IMR-90 (cell line): ENCODE data around the gene LPAR5. TPM values are rescaled to one million over a fixed set of nuclear protein-coding genes. Genes with fewer than 3 reads are reported as not detected.

ENCODE experiments used
- ATAC-seq: fragments of 200-7000 bp; cut with Tn5 transposase; 2 replicates; pipeline ENCODE4 v1.9.1; 2020; ENCODE audit warnings: low read depth, mild to moderate bottlenecking, moderate library complexity
- BruUV-seq: library from RNA; stranded (reverse); fragments of 400-500 nt; replicated peaks from 2 replicates; lab custom pipeline; 2021; lab: Mats Ljungman, UMichigan
- CTCF ChIA-PET: fragments of 300-600 bp; formaldehyde crosslinking; extraction: SDS; loops from one replicate; lab custom pipeline; 2021; ENCODE audit warnings: antibody characterized with exemption; lab: Yijun Ruan, JAX
- POLR2A ChIA-PET: fragments of 300-600 bp; sonication (Branson Sonifier 250); formaldehyde crosslinking; loops from one replicate; lab custom pipeline; 2022; ENCODE audit warnings: antibody characterized with exemption; ENCODE audit not compliant: unreplicated experiment; lab: Charles Lee
- DNase-seq: peaks from one replicate; pipeline ENCODE4 v3.0.0; 2013
- H2AFZ ChIP-seq: replicated peaks from 2 replicates; pipeline ENCODE3; 2013; ENCODE audit warnings: low read length, mild to moderate bottlenecking; ENCODE audit not compliant: poor library complexity
- H2AK5ac ChIP-seq: 2 replicates; pipeline ENCODE4 v1.6.1; 2013; ENCODE audit warnings: low read depth, low read length, inconsistent platforms
- H2AK9ac ChIP-seq: replicated peaks from 2 replicates; pipeline ENCODE3; 2013; ENCODE audit warnings: mild to moderate bottlenecking, low read depth, low read length, moderate library complexity; ENCODE audit not compliant: poor library complexity
- H2BK120ac ChIP-seq: 2 replicates; pipeline ENCODE4 v1.6.1; 2013; ENCODE audit warnings: low read depth, low read length, inconsistent platforms
- H2BK15ac ChIP-seq: 3 replicates; pipeline ENCODE4 v1.6.1; 2013; ENCODE audit warnings: low read depth, low read length, inconsistent platforms
- H2BK20ac ChIP-seq: 2 replicates; pipeline ENCODE4 v1.6.1; 2013; ENCODE audit warnings: low read depth, mild to moderate bottlenecking, inconsistent platforms, low read length, moderate library complexity
- H2BK5ac ChIP-seq: 2 replicates; pipeline ENCODE4 v1.6.1; 2013; ENCODE audit warnings: mild to moderate bottlenecking, low read depth, low read length, inconsistent platforms; ENCODE audit not compliant: poor library complexity, severe bottlenecking
- H3K14ac ChIP-seq: replicated peaks from 2 replicates; pipeline ENCODE4 v1.6.1; 2013; ENCODE audit warnings: low read depth, low read length, inconsistent platforms
- H3K18ac ChIP-seq: 2 replicates; pipeline ENCODE4 v1.6.1; 2013; ENCODE audit warnings: low read depth, low read length, control low read depth
- H3K23ac ChIP-seq: 2 replicates; pipeline ENCODE4 v1.6.1; 2013; ENCODE audit warnings: low read depth, low read length, inconsistent platforms
- H3K27ac ChIP-seq: 2 replicates; pipeline ENCODE4 v1.5.1; 2013; ENCODE audit warnings: mild to moderate bottlenecking, control low read depth, low read length; ENCODE audit not compliant: insufficient read depth
- H3K27me3 ChIP-seq: 2 replicates; pipeline ENCODE4 v1.6.1; 2013; ENCODE audit warnings: low read length; ENCODE audit not compliant: control insufficient read depth, insufficient read depth
- H3K36me3 ChIP-seq: 2 replicates; pipeline ENCODE4 v1.6.1; 2013; ENCODE audit warnings: low read length, mixed read lengths; ENCODE audit not compliant: control insufficient read depth, insufficient read depth
- H3K4ac ChIP-seq: 2 replicates; pipeline ENCODE4 v1.6.1; 2013; ENCODE audit warnings: low read depth, low read length, inconsistent platforms
- H3K4me1 ChIP-seq: 2 replicates; pipeline ENCODE4 v1.6.1; 2013; ENCODE audit warnings: low read length, mixed read lengths; ENCODE audit not compliant: control insufficient read depth, insufficient read depth
- H3K4me2 ChIP-seq: 2 replicates; pipeline ENCODE4 v1.6.1; 2013; ENCODE audit warnings: low read depth, mild to moderate bottlenecking, control low read depth, low read length, moderate library complexity
- H3K4me3 ChIP-seq: 2 replicates; pipeline ENCODE4 v1.5.1; 2013; ENCODE audit warnings: low read depth, mild to moderate bottlenecking, control low read depth, low read length, moderate library complexity; ENCODE audit not compliant: insufficient read depth
- H3K56ac ChIP-seq: 2 replicates; pipeline ENCODE4 v1.6.1; 2013; ENCODE audit warnings: low read length, inconsistent platforms; ENCODE audit not compliant: insufficient read depth; ENCODE audit errors: extremely low read depth
- H3K79me1 ChIP-seq, 2 experiments: 2 replicates each; pipeline ENCODE4 v1.6.1; 2013; ENCODE audit warnings: low read length in 2 of 2, inconsistent platforms in 1 of 2, low read depth in 1 of 2
- H3K9ac ChIP-seq: 2 replicates; pipeline ENCODE4 v1.6.1; 2013; ENCODE audit warnings: low read depth, low read length, control low read depth
- H3K9me1 ChIP-seq: 2 replicates; pipeline ENCODE4 v1.6.1; 2013; ENCODE audit warnings: low read length, inconsistent platforms; ENCODE audit not compliant: insufficient read depth
- H3K9me3 ChIP-seq: 2 replicates; pipeline ENCODE4 v1.6.1; 2013; ENCODE audit warnings: low read length; ENCODE audit not compliant: control insufficient read depth, insufficient read depth
- H4K20me1 ChIP-seq: 2 replicates; pipeline ENCODE4 v1.6.1; 2013; ENCODE audit warnings: low read length, inconsistent platforms; ENCODE audit not compliant: insufficient read depth
- H4K5ac ChIP-seq: 2 replicates; pipeline ENCODE4 v1.6.1; 2013; ENCODE audit warnings: mild to moderate bottlenecking, low read depth, low read length, control low read depth
- H4K8ac ChIP-seq, 2 experiments: 2 replicates each; pipeline ENCODE4 v1.6.1; 2013; ENCODE audit warnings: low read depth in 2 of 2, low read length in 2 of 2, control low read depth in 1 of 2, inconsistent platforms in 1 of 2
- H4K91ac ChIP-seq: 2 replicates; pipeline ENCODE4 v1.6.1; 2013; ENCODE audit warnings: low read depth, low read length, inconsistent platforms; ENCODE audit not compliant: insufficient read depth
- MAFK ChIP-seq: IDR thresholded peaks from 2 replicates; pipeline ENCODE4 v1.6.1; 2012; ENCODE audit warnings: low read depth, low read length, improper control_type of control experiment
- RCOR1 ChIP-seq: IDR thresholded peaks from 2 replicates; pipeline ENCODE4 v1.6.1; 2012; ENCODE audit warnings: mild to moderate bottlenecking, low read length, improper control_type of control experiment; ENCODE audit not compliant: insufficient replicate concordance
- WGBS, 2 experiments: methylation state at CpG; one replicate each; pipeline versions ENCODE4 v1.1.5 to v1.1.7; 2013; ENCODE audit warnings: missing lambda C conversion rate in 2 of 2; ENCODE audit not compliant: insufficient read length in 1 of 2; ENCODE audit errors: extremely low coverage in 2 of 2; 5-methylcytosine and 5-hydroxymethylcytosine counted together
- dilution Hi-C: fragments of 300-500 bp; cut with HindIII; formaldehyde crosslinking; loops from one replicate; pipeline ENCODE4 v1.14.3; 2018; ENCODE audit warnings: low sequenced_read_pairs; ENCODE audit not compliant: unreplicated experiment
- in situ Hi-C: fragments of 300-500 bp; cut with MboI; formaldehyde crosslinking; loops from 3 replicates; pipeline ENCODE4 v1.14.3; 2019; ENCODE audit warnings: low sequenced_read_pairs, inconsistent platforms, mixed read lengths
- intact Hi-C: fragments of 100-400 bp; cut with micrococcal nuclease; formaldehyde crosslinking; loops from 2 replicates; pipeline ENCODE4 v1.10.0; 2022
- polyA plus RNA-seq, 3 experiments: library from polyadenylated mRNA; depleted of rRNA; stranded (reverse); fragments of >200 nt; gene quantifications; 2 replicates each; pipeline ENCODE4 v1.2.3, GENCODE V29; 2012; ENCODE audit warnings: low replicate concordance in 1 of 3
- total RNA-seq: library from RNA; depleted of rRNA; stranded (reverse); fragments of >200 nt; gene quantifications from 2 replicates; pipeline ENCODE4 v1.2.3, GENCODE V29; 2012

LPAR5 gene
- total and polyA plus RNA-seq, 2 of the 4 experiments (the other 2 are of a cell fraction) = not detected

- dilution Hi-C loops (no loop called here), in situ Hi-C loops (no loop called here), intact Hi-C loops (no loop called here)
- ChIA-PET CTCF (interaction anchor here (0.8 kb wide), 1 partner anchor 17 kb away, joined by 4 read pairs; no protein-coding TSS in a partner anchor), POLR2A (no interaction called here)
- no peak overlapping the region for H2AK9ac ChIP-seq
- no peak overlapping the region for H3K4me3 ChIP-seq
- no peaks in the 10 kb centered on the region for H3K9me3 ChIP-seq
- H3K18ac ChIP-seq = no peak overlapping the region
- BruUV-seq = no TSS peak
- H3K27me3 ChIP-seq = 0 out of 2 replicates have a peak, but pooled peaks cover 2% of the 10 kb centered on the region
- H3K9me1 ChIP-seq = no peaks in the 10 kb centered on the region
- H2BK20ac ChIP-seq = no peak overlapping the region
- H3K14ac ChIP-seq = no peak overlapping the region
- no peak overlapping the region for H2BK120ac ChIP-seq
- no peak overlapping the region for H2BK15ac ChIP-seq
- no peaks in the 10 kb centered on the region for H3K79me1 ChIP-seq
- H3K56ac ChIP-seq = no peak overlapping the region
- peaks cover 6% of the 10 kb centered on the region; the same call in 1 of the 2 replicates for H3K4me1 ChIP-seq
- H3K36me3 ChIP-seq = no peaks in the 10 kb centered on the region
- H4K20me1 ChIP-seq = no peaks in the 10 kb centered on the region
- ATAC-seq (no peak), DNase-seq (no peak)
- 56% methylated on average over 2 of the region's 5 CpGs; no CpG with 5 or more reads in 1 of the 2 experiments for WGBS, 2 experiments
- TF ChIP-seq MAFK (no peak), RCOR1 (no peak)
- no peak overlapping the region for H3K27ac ChIP-seq
- H4K8ac ChIP-seq = no peak overlapping the region
- H4K5ac ChIP-seq = no peak overlapping the region
- no peak overlapping the region for H4K91ac ChIP-seq
- no peak overlapping the region for H2BK5ac ChIP-seq
- H2AK5ac ChIP-seq = no peak overlapping the region
- H3K4me2 ChIP-seq = no peak overlapping the region
- H3K9ac ChIP-seq = no peak overlapping the region
- no peak overlapping the region for H2AFZ ChIP-seq
- H3K4ac ChIP-seq = no peak overlapping the region
- no peak overlapping the region for H3K23ac ChIP-seq
Observed at GRCh38 chr12:6630736-6631135, 5.0 kb downstream of the LPAR5 start.
